HepG2 (cell line): Measurements from ENCODE around the gene PIM1. TPM values are rescaled to one million over a fixed set of nuclear protein-coding genes. Genes with fewer than 3 reads are reported as not detected.

Source experiments
- ATAC-seq: fragments of 200-7000 bp; cut with Tn5 transposase; 3 replicates; pipeline ENCODE4 v1.9.1; 2020; ENCODE audit warnings: mild to moderate bottlenecking, moderate library complexity
- BruUV-seq: library from RNA; stranded (reverse); fragments of 400-500 nt; replicated peaks from 2 replicates; lab custom pipeline; 2021; lab: Mats Ljungman, UMichigan
- CTCF ChIA-PET: fragments of 300-600 bp; formaldehyde crosslinking; extraction: SDS; loops from one replicate; lab custom pipeline; 2021; ENCODE audit warnings: low total read pairs, inconsistent platforms, low intra/inter-chr PET ratio; lab: Yijun Ruan, JAX
- POLR2A ChIA-PET: fragments of 350-600 bp; sonication (Branson Sonifier 250); formaldehyde crosslinking; loops from one replicate; lab custom pipeline; 2020; ENCODE audit warnings: antibody characterized with exemption, inconsistent platforms; lab: Yijun Ruan, JAX
- DNase-seq: peaks from one replicate; pipeline ENCODE4 v3.0.0-alpha.2; 2015; ENCODE audit warnings: low spot score
- FAIRE-seq: peaks from 3 replicates; lab custom pipeline; 2011; peaks lifted over from hg19 to GRCh38; lab: Jason Lieb, UNC
- H2AFZ ChIP-seq: one replicate; pipeline ENCODE4 v1.6.1; 2011; ENCODE audit warnings: low read length, inconsistent platforms
- H3K27ac ChIP-seq: fragments of 300-600 bp; 3 replicates; pipeline ENCODE4 v1.8.0; 2011; ENCODE audit warnings: mixed run types, mild to moderate bottlenecking, mixed read lengths, low read length, inconsistent platforms; ENCODE audit not compliant: insufficient read depth; ENCODE audit errors: extremely low read length
- H3K27me3 ChIP-seq, 2 experiments: fragments of 200-600 bp in 1 of 2; 2 replicates in 1 of 2; 3 replicates in 1 of 2; pipeline versions ENCODE4 v1.6.0 to v1.8.0; 2011; ENCODE audit warnings: low read length in 2 of 2, mild to moderate bottlenecking in 2 of 2, moderate library complexity in 2 of 2, inconsistent platforms in 1 of 2; ENCODE audit not compliant: insufficient read depth in 2 of 2, control insufficient read depth in 1 of 2
- H3K36me3 ChIP-seq, 2 experiments: fragments of 200-600 bp in 1 of 2; replicated peaks in 1 of 2; 2 replicates in 1 of 2; 3 replicates in 1 of 2; pipeline versions ENCODE4 v1.5.1 to v1.8.0; 2011; ENCODE audit warnings: low read length in 2 of 2, inconsistent platforms in 1 of 2; ENCODE audit not compliant: insufficient read depth in 2 of 2, control insufficient read depth in 1 of 2
- H3K4me1 ChIP-seq: 2 replicates; pipeline ENCODE4 v1.5.1; 2012; ENCODE audit warnings: low read length, inconsistent platforms; ENCODE audit not compliant: insufficient read depth
- H3K4me2 ChIP-seq: 2 replicates; pipeline ENCODE4 v1.6.0; 2011; ENCODE audit warnings: low read depth, low read length, inconsistent platforms
- H3K4me3 ChIP-seq, 3 experiments: fragments of 200-600 bp in 1 of 3; sonication (generic), shearing (Covaris generic) in 1 of 3; replicated peaks in 1 of 3; 2 replicates each; pipeline ENCODE4 v1.5.1; 2011 to 2016; ENCODE audit warnings: low read length in 3 of 3, inconsistent platforms in 2 of 3, low read depth in 2 of 3, mild to moderate bottlenecking in 2 of 3, control low read depth in 1 of 3, mixed read lengths in 1 of 3; ENCODE audit not compliant: insufficient read depth in 1 of 3
- H3K79me2 ChIP-seq: one replicate; pipeline ENCODE4 v1.6.1; 2011; ENCODE audit warnings: low read length, inconsistent platforms; ENCODE audit not compliant: insufficient read depth
- H3K9ac ChIP-seq: 2 replicates; pipeline ENCODE4 v1.6.0; 2011; ENCODE audit warnings: mild to moderate bottlenecking, low read depth, low read length, inconsistent platforms; ENCODE audit not compliant: insufficient read depth
- H3K9me3 ChIP-seq: 2 replicates; pipeline ENCODE4 v1.5.1; 2012; ENCODE audit warnings: mild to moderate bottlenecking, low read length
- H4K20me1 ChIP-seq: 2 replicates; pipeline ENCODE4 v1.6.0; 2011; ENCODE audit warnings: inconsistent platforms, mild to moderate bottlenecking, low read length, moderate library complexity; ENCODE audit not compliant: insufficient read depth
- DMTF1 ChIP-seq: sonication (generic); formaldehyde crosslinking; IDR thresholded peaks from 2 replicates; pipeline ENCODE4 v1.4.0; 2020; ENCODE audit warnings: mild to moderate bottlenecking, missing genetic modification reagents
- GATAD1 ChIP-seq: IDR thresholded peaks from 2 replicates; pipeline ENCODE4 v1.6.1; 2016; ENCODE audit warnings: missing genetic modification reagents, missing compliant biosample characterization
- HES4 ChIP-seq: sonication (generic); formaldehyde crosslinking; IDR thresholded peaks from 2 replicates; pipeline ENCODE4 v1.9.0; 2021; ENCODE audit warnings: mild to moderate bottlenecking, missing genetic modification reagents, borderline replicate concordance
- NAIF1 ChIP-seq: sonication (generic); formaldehyde crosslinking; IDR thresholded peaks from 2 replicates; pipeline ENCODE4 v1.5.0; 2020; ENCODE audit warnings: mild to moderate bottlenecking, missing genetic modification reagents, borderline replicate concordance
- POGK ChIP-seq: sonication (generic); formaldehyde crosslinking; conservative IDR thresholded peaks from 2 replicates; pipeline ENCODE4 v1.8.0; 2022; ENCODE audit warnings: mild to moderate bottlenecking, moderate library complexity, missing genetic modification reagents
- TFAP4 ChIP-seq: sonication (generic); IDR thresholded peaks from 2 replicates; pipeline ENCODE4 v1.6.1; 2016; ENCODE audit warnings: low read depth, borderline replicate concordance
- ZBTB20 ChIP-seq: sonication (generic); formaldehyde crosslinking; IDR thresholded peaks from 2 replicates; pipeline ENCODE4 v1.8.1; 2023; ENCODE audit warnings: missing genetic modification reagents, low read depth, mild to moderate bottlenecking, borderline replicate concordance
- ZBTB26 ChIP-seq: IDR thresholded peaks from 2 replicates; pipeline ENCODE4 v1.6.1; 2016; ENCODE audit warnings: missing compliant biosample characterization, missing genetic modification reagents, borderline replicate concordance
- ZBTB44 ChIP-seq: sonication (generic); formaldehyde crosslinking; IDR thresholded peaks from 2 replicates; pipeline ENCODE4 v1.4.0; 2020; ENCODE audit warnings: missing genetic modification reagents
- ZC3H13 ChIP-seq: sonication (generic); formaldehyde crosslinking; IDR thresholded peaks from 2 replicates; pipeline ENCODE4 v1.8.1; 2023; ENCODE audit warnings: mild to moderate bottlenecking, missing genetic modification reagents, moderate library complexity
- ZNF253 ChIP-seq: sonication (generic); formaldehyde crosslinking; IDR thresholded peaks from 2 replicates; pipeline ENCODE4 v1.8.0; 2022; ENCODE audit warnings: mild to moderate bottlenecking, missing genetic modification reagents, borderline replicate concordance
- ZNF503 ChIP-seq: sonication (generic); formaldehyde crosslinking; IDR thresholded peaks from 2 replicates; pipeline ENCODE4 v1.4.0; 2020; ENCODE audit warnings: missing genetic modification reagents
- ZNF790 ChIP-seq: sonication (generic); formaldehyde crosslinking; IDR thresholded peaks from 2 replicates; pipeline ENCODE4 v1.8.0; 2022; ENCODE audit warnings: missing genetic modification reagents, mild to moderate bottlenecking, borderline replicate concordance
- WGBS: methylation state at CpG from one replicate; pipeline ENCODE4 v1.1.6; 2017; ENCODE audit warnings: low lambda C conversion rate; 5-methylcytosine and 5-hydroxymethylcytosine counted together
- in situ Hi-C: cut with HindIII; loops from 2 replicates; pipeline ENCODE4 v1.10.0; 2017; ENCODE audit warnings: low pct_unique_long_range_greater_than_20kb; ENCODE audit not compliant: extremely low pct_ligation_motif_present
- intact Hi-C: fragments of 100-400 bp; cut with micrococcal nuclease; formaldehyde crosslinking; loops from one replicate; pipeline ENCODE4 v1.10.0; 2022; ENCODE audit not compliant: unreplicated experiment
- polyA plus RNA-seq, 8 experiments: library from polyadenylated mRNA; depleted of rRNA in 3 of 8; stranded (reverse) in 7 of 8; unstranded in 1 of 8; fragments of >200 nt; fragmentation: Illumina TruSeq in 4 of 8; extraction: Trizol in 4 of 8; gene quantifications; 2 replicates each; pipeline versions ENCODE4 v1.2.1 to v1.2.3, GENCODE V29; 2011 to 2016; ENCODE audit warnings: low read depth in 4 of 8, missing spikeins in 1 of 8, mixed read lengths in 1 of 8; ENCODE audit not compliant: insufficient read depth in 1 of 8
- total RNA-seq, 5 experiments: library from RNA; depleted of rRNA; stranded (reverse); fragments of >200 nt; fragmentation: Illumina TruSeq; extraction: Trizol; gene quantifications; 2 replicates each; pipeline ENCODE4 v1.2.3, GENCODE V29; 2016; ENCODE audit warnings: low read depth in 1 of 5

Gene PIM1
- total and polyA plus RNA-seq, 2 of the 13 experiments (the other 11 are each of a cell fraction or from before 2014, with no cell fraction given): 29.4 to 117 TPM

GRCh38 chr6:37136821-37137200 is 33.1 kb upstream of the PIM1 start:
- intact Hi-C loops: loop anchor here (1.0 kb wide), 1 partner anchor 78 kb away; no protein-coding TSS in a partner anchor
- H3K79me2 ChIP-seq: peaks cover under 1% of the 10 kb centered on the region
- FAIRE-seq (no peak), ATAC-seq (no peak), DNase-seq (no peak)
- in situ Hi-C loops: no loop called here
- no TSS peak for BruUV-seq
- H3K4me1 ChIP-seq: peaks cover 82% of the 10 kb centered on the region
- H4K20me1 ChIP-seq: no peaks in the 10 kb centered on the region
- H3K4me2 ChIP-seq: peak overlapping the region; percentile 85
- H2AFZ ChIP-seq: no peak overlapping the region
- H3K9me3 ChIP-seq: no peaks in the 10 kb centered on the region
- 15% methylated on average over 7 of the region's 7 CpGs for WGBS
- ChIA-PET POLR2A (interaction anchor here (0.6 to 5.8 kb wide), 23 partner anchors 8 to 150 kb away, joined by 3 to 107 read pairs (median 8); partner anchors contain the start of genes MTCH1 and PIM1), CTCF (interaction anchor here (1.5 kb wide), 1 partner anchor 35 kb away, joined by 3 read pairs; no protein-coding TSS in a partner anchor)
- peak overlapping the region; percentile 92 for H3K27ac ChIP-seq
- no peaks in the 10 kb centered on the region for H3K27me3 ChIP-seq
- peak overlapping the region; percentile 58 to 71 (median 62) for H3K4me3 ChIP-seq
- H3K36me3 ChIP-seq: no peaks in the 10 kb centered on the region
- H3K9ac ChIP-seq: peak overlapping the region; percentile 85
- TF ChIP-seq ZC3H13 (CRISPR knock-in tag) (no peak), TFAP4 (no peak), GATAD1 (CRISPR knock-in tag) (no peak), ZBTB44 (no peak), DMTF1 (no peak), ZNF503 (no peak), NAIF1 (CRISPR knock-in tag) (0 out of 2 replicates have a peak, but pooled peaks have one; percentile 53), ZNF790 (0 out of 2 replicates have a peak, but pooled peaks have one; percentile 18), HES4 (CRISPR knock-in tag) (no peak), ZBTB26 (CRISPR knock-in tag) (no peak), ZNF253 (no peak), ZBTB20 (CRISPR knock-in tag) (no peak), POGK (CRISPR knock-in tag) (peak; percentile 35; the same call in 1 of the 2 replicates)
